Smooth muscle cell (in vitro differentiated cells): ENCODE data around the gene PPIA. TPM values are rescaled to one million over a fixed set of nuclear protein-coding genes. Genes with fewer than 3 reads are reported as not detected.

Experiments
- DNase-seq: peaks from one replicate; lab custom pipeline; 2025; ENCODE audit not compliant: unreplicated experiment; lab: John Stamatoyannopoulos, UW
- H2AFZ ChIP-seq: fragments of 200-600 bp; sonication (generic); 2 replicates; pipeline ENCODE4 v1.6.0; 2016; ENCODE audit warnings: antibody characterized with exemption, low read depth, mild to moderate bottlenecking
- H3F3A ChIP-seq: fragments of 200-600 bp; sonication (generic); 2 replicates; pipeline ENCODE4 v1.6.0; 2017; ENCODE audit warnings: antibody characterized with exemption, low read depth
- H3K27ac ChIP-seq: fragments of 200-600 bp; sonication (generic); 2 replicates; pipeline ENCODE4 v1.5.1; 2016; ENCODE audit warnings: low read depth, mild to moderate bottlenecking
- H3K27me3 ChIP-seq: fragments of 200-600 bp; sonication (generic); 2 replicates; pipeline ENCODE4 v1.6.1; 2016; ENCODE audit warnings: low read depth, mild to moderate bottlenecking
- H3K36me3 ChIP-seq: fragments of 200-600 bp; sonication (generic); 2 replicates; pipeline ENCODE4 v1.5.1; 2016; ENCODE audit warnings: low read depth
- H3K4me1 ChIP-seq: fragments of 200-600 bp; sonication (generic); 2 replicates; pipeline ENCODE4 v1.5.1; 2016; ENCODE audit warnings: low read depth
- H3K4me2 ChIP-seq: fragments of 200-600 bp; sonication (generic); 2 replicates; pipeline ENCODE4 v1.6.0; 2016; ENCODE audit warnings: mild to moderate bottlenecking
- H3K4me3 ChIP-seq: fragments of 200-600 bp; sonication (generic); 2 replicates; pipeline ENCODE4 v1.5.1; 2016; ENCODE audit warnings: mild to moderate bottlenecking
- H3K79me2 ChIP-seq: fragments of 200-600 bp; sonication (generic); 2 replicates; pipeline ENCODE4 v1.6.0; 2016; ENCODE audit warnings: low read depth, mild to moderate bottlenecking
- H3K9ac ChIP-seq: fragments of 200-600 bp; sonication (generic); 2 replicates; pipeline ENCODE4 v1.6.0; 2016; ENCODE audit warnings: low read depth
- H3K9me3 ChIP-seq: fragments of 200-600 bp; sonication (generic); replicated peaks from 2 replicates; pipeline ENCODE4 v1.5.1; 2016; ENCODE audit warnings: low read depth
- H4K20me1 ChIP-seq: fragments of 200-600 bp; sonication (generic); 2 replicates; pipeline ENCODE4 v1.6.0; 2016; ENCODE audit warnings: low read depth
- CTCF ChIP-seq: fragments of 200-600 bp; sonication (generic); IDR thresholded peaks from 2 replicates; pipeline ENCODE4 v1.5.1; 2017; ENCODE audit warnings: borderline replicate concordance, mild to moderate bottlenecking, antibody characterized with exemption; ENCODE audit not compliant: insufficient read depth, poor library complexity, severe bottlenecking
- WGBS: methylation state at CpG from one replicate; pipeline ENCODE4 v1.1.7; 2016; ENCODE audit warnings: low lambda C conversion rate; 5-methylcytosine and 5-hydroxymethylcytosine counted together
- polyA plus RNA-seq: library from polyadenylated mRNA; unstranded; fragments of >200 nt; fragmentation: Nextera tagmentation; extraction: Ambion mirVana; gene quantifications from 2 replicates; pipeline ENCODE4 v1.2.1, GENCODE V29; 2016
- total RNA-seq: library from RNA; depleted of rRNA; stranded (reverse); fragments of >200 nt; gene quantifications from 2 replicates; pipeline ENCODE4 v1.2.3, GENCODE V29; 2014

The PPIA gene
- total and polyA plus RNA-seq, 2 experiments from 2014 or later = 2,990 to 3,434 TPM

GRCh38 chr7:44766416-44766801, 30.1 kb upstream of the PPIA start:
- no peaks in the 10 kb centered on the region for H3K9me3 ChIP-seq
- H3K79me2 ChIP-seq = no peaks in the 10 kb centered on the region
- WGBS = 96% methylated on average over 11 of the region's 11 CpGs
- H3K27ac ChIP-seq = no peak overlapping the region
- peaks cover 8% of the 10 kb centered on the region for H3F3A ChIP-seq
- DNase-seq = no peak
- TF ChIP-seq CTCF = no peak
- H3K9ac ChIP-seq = no peak overlapping the region
- no peaks in the 10 kb centered on the region for H3K36me3 ChIP-seq
- H3K4me3 ChIP-seq = no peak overlapping the region
- H3K4me1 ChIP-seq = no peaks in the 10 kb centered on the region
- H4K20me1 ChIP-seq = no peaks in the 10 kb centered on the region
- H3K4me2 ChIP-seq = no peak overlapping the region
- H2AFZ ChIP-seq = no peak overlapping the region
- no peaks in the 10 kb centered on the region for H3K27me3 ChIP-seq

- Histone ChIP-seq H3K4me3 (no peak overlapping the region), H3K27ac (no peak overlapping the region), H3F3A (peaks cover 8% of the 10 kb centered on the region), H3K4me1 (no peaks in the 10 kb centered on the region), H4K20me1 (no peaks in the 10 kb centered on the region), H3K27me3 (no peaks in the 10 kb centered on the region), H3K4me2 (no peak overlapping the region), H2AFZ (no peak overlapping the region), H3K9me3 (no peaks in the 10 kb centered on the region), H3K36me3 (no peaks in the 10 kb centered on the region), H3K9ac (no peak overlapping the region), H3K79me2 (no peaks in the 10 kb centered on the region)
- no peak for TF ChIP-seq CTCF
- DNase-seq = no peak
- WGBS = 96% methylated on average over 19 of the region's 19 CpGs
Measured at GRCh38 chr7:44767134-44767911, 29.2 kb upstream of the PPIA start.

- H3K9me3 ChIP-seq = no peaks in the 10 kb centered on the region
- WGBS = 75% methylated on average over 12 of the region's 12 CpGs
- H3K79me2 ChIP-seq = no peaks in the 10 kb centered on the region
- H3K27ac ChIP-seq = no peak overlapping the region
- no peaks in the 10 kb centered on the region for H3K4me1 ChIP-seq
- no peak for TF ChIP-seq CTCF
- no peak overlapping the region for H2AFZ ChIP-seq
- H3K27me3 ChIP-seq = no peaks in the 10 kb centered on the region
- DNase-seq = no peak
- no peak overlapping the region for H3K4me2 ChIP-seq
- peaks cover 8% of the 10 kb centered on the region for H3F3A ChIP-seq
- no peak overlapping the region for H3K4me3 ChIP-seq
- H3K36me3 ChIP-seq = no peaks in the 10 kb centered on the region
- H3K9ac ChIP-seq = no peak overlapping the region
- no peaks in the 10 kb centered on the region for H4K20me1 ChIP-seq
Measured at GRCh38 chr7:44767912-44768627, 28.4 kb upstream of the PPIA start.
